Effector memory CD8-positive, alpha-beta T cell (primary cell): ENCODE results near the gene KLHL18.
"Not testable (repeated sequence)": the region's sequence is repeated elsewhere in the genome, so short reads cannot be mapped to it uniquely, and the experiment has no call there.

Experiments used
- ATAC-seq: fragments of 150-1000 bp; cut with Tn5 transposase; replicated peaks from 2 replicates; pipeline ENCODE4 v1.10.0; 2021; ENCODE audit warnings: mild to moderate bottlenecking, moderate library complexity
- DNase-seq, 3 experiments: peaks; one replicate each; pipeline ENCODE4 v3.0.0; 2021
- H3K27ac Mint-ChIP-seq, 2 donors: one replicate each; pipeline ENCODE4 v1.8.0; 2022; ENCODE audit warnings: mild to moderate bottlenecking in 2 of 2, mixed read lengths in 2 of 2, moderate library complexity in 2 of 2
- H3K27me3 Mint-ChIP-seq, 2 donors: one replicate each; pipeline ENCODE4 v1.8.0; 2022; ENCODE audit warnings: mixed read lengths in 2 of 2
- H3K36me3 Mint-ChIP-seq: one replicate; pipeline ENCODE4 v1.8.0; 2022; ENCODE audit warnings: mild to moderate bottlenecking, moderate library complexity, mixed read lengths; ENCODE audit not compliant: insufficient read depth
- H3K4me1 Mint-ChIP-seq, 2 donors: one replicate each; pipeline ENCODE4 v1.8.0; 2022; ENCODE audit warnings: low read depth in 2 of 2, mixed read lengths in 2 of 2
- H3K4me3 Mint-ChIP-seq, 2 donors: one replicate each; pipeline ENCODE4 v1.8.0; 2022; ENCODE audit warnings: mild to moderate bottlenecking in 2 of 2, mixed read lengths in 2 of 2, moderate library complexity in 2 of 2
- H3K9me3 Mint-ChIP-seq, 2 donors: one replicate each; pipeline ENCODE4 v1.8.0; 2022; ENCODE audit warnings: mixed read lengths in 2 of 2

The KLHL18 gene

DNA sequence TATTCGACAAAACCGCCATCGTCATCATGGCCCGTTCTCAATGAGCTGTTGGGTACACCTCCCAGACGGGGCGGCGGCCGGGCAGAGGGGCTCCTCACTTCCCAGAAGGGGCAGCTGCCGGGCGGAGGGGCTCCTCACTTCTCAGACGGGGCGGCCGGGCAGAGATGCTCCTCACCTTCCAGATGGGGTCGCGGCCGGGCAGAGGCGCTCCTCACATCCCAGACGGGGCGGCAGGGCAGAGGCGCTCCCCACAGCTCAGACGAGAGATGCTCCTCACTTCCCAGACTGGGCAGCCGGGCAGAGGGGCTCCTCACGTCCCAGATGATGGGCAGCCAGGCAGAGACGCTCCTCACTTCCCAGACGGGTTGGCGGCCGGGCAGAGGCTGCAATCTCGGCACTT lies 26.5 kb downstream of the KLHL18 start:
- not testable (repeated sequence) for H3K27me3 Mint-ChIP-seq, H3K9me3 Mint-ChIP-seq, H3K4me3 Mint-ChIP-seq, H3K27ac Mint-ChIP-seq, DNase-seq, ATAC-seq
- Mint-ChIP-seq H3K4me1 (peaks cover 12 to 23% of the 10 kb centered on the region in 2 donors), H3K36me3 (peaks cover 16% of the 10 kb centered on the region)

DNA sequence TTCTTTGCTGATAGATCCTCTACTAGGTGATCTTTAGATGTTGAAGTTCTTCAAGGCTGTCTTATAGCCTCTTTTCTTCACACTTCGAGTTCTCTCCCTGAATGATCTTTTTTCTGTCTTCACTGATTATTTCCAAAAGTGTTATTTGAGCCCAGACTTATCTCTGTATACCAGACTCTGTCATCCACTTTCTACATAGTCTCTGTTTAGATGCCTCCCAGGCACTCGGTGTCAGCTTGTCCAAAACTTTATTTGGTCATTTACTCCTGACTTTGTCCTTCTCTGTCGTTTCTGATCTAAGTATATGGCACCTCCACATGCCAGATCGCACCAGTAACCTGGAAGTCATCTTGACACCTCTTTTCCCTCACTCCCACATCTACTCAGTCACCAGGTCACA lies 27.6 kb downstream of the KLHL18 start:
- no peak for DNase-seq
- Mint-ChIP-seq H3K4me3 (no peak overlapping the region), H3K4me1 (peaks cover 13 to 31% of the 10 kb centered on the region in 2 donors), H3K36me3 (peaks cover 14% of the 10 kb centered on the region), H3K27ac (peak overlapping the region in 1 of 2 donors; percentile 3), H3K27me3 (no peaks in the 10 kb centered on the region), H3K9me3 (no peaks in the 10 kb centered on the region)
- no peak for ATAC-seq

DNA sequence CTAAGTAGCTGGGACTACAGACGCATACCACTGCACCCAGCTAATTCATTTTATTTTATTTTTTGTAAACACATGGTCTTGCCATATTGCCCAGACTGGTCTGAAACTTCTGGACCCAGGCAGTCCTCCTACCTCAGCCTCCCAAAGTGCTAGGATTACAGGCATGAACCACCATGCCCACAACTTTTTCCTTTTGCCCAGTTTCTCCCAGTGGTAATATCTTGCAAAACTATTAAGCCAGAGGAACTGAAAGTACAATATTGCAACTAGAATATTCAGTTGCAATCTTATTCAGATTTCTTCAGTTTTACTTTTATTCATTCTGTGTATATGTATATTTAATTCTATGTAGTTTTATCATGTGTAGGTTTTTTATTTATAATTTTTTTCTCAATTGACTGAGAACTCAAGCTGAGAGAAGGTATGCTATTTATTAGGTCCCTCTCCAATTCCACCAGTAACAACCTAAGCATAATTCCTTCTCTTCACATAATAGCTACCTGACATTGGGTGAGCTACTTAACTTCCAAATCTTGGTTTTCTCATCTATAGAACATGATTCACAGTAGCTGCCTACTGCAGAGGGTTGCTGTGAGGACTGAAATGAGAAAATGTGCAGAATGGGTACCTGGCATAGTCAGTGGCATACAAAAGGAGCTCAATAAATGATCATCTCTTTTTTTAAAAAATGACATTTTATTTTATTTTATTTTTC lies 30.8 kb downstream of the KLHL18 start:
- peaks cover 17% of the 10 kb centered on the region for H3K36me3 Mint-ChIP-seq

DNA sequence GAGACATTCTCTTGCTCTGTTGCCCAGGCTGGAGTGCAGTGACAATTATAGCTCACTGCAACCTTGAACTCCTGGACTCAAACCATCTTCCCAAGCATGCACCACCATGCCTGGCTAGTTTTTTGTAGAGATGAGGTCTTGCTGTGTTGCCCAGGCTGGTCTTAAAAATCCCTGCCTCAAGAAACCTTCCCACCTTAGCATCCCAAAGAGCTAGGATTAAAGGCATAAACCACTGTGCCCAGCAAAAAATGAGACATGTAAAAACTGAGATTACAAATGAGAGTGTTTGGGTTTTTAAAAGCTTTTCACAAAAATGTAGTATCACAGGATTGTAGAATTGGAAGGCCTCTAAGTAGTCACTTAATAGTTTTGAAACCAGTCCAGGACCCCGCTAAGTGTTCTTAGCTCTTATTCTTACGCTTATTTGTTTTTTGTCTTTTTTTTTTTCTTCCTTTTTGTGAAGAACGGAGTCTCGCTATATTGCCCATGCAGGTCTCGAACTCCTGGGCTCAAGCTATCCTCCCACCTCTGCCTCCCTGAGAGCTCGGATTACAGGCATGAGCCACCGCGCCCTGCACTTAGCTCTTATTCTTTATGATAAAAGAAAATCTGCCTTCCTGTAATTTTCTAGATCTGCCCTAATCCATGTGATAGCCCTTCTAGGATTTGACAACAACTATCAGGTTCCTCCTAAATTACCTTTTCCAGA lies 31.5 kb downstream of the KLHL18 start:
- DNase-seq (no peak), ATAC-seq (no peak)
- Mint-ChIP-seq H3K27ac (peak overlapping the region; percentile 41 to 90), H3K4me3 (no peak overlapping the region), H3K36me3 (peaks cover 17% of the 10 kb centered on the region), H3K9me3 (no peaks in the 10 kb centered on the region), H3K27me3 (no peaks in the 10 kb centered on the region), H3K4me1 (peaks cover 9 to 19% of the 10 kb centered on the region in 2 donors)

More for the DNA sequence above, 30.8 kb downstream of the KLHL18 start:
- DNase-seq, result no peak
- Mint-ChIP-seq H3K27ac (peak overlapping the region in 1 of 2 donors; percentile 41), H3K4me3 (no peak overlapping the region), H3K4me1 (peaks cover 9 to 19% of the 10 kb centered on the region in 2 donors), H3K9me3 (no peaks in the 10 kb centered on the region), H3K27me3 (no peaks in the 10 kb centered on the region)
- ATAC-seq, result no peak

DNA sequence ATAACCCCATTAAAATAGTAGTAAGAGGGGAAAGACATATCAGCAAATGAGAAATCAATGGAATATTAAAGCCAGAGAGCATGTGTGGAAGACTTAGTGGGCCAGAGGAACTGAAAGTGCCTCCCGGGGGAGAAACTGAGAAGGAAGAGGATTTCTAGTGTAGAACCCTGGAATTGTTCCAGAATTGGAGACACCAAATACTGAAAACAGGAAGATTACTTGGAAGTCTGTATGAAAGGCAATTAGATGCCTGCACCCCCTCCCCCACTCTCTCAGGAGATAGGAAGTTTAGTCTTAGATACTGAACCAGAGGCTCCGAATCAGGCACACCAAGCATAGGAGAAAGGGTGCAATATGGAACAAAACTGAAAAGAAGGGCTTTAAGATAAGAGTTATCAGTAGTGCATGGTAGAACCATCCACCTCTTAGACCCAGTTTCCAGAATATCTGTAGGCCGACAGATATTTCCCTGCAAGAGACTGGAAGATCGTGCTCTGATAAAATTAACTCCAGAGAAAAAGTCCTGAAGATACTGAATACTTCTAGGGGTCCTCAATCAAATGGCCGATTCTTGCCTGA lies 32.4 kb downstream of the KLHL18 start:
- no peaks in the 10 kb centered on the region for H3K9me3 Mint-ChIP-seq
- H3K4me3 Mint-ChIP-seq, result no peak overlapping the region
- DNase-seq, result no peak
- no peak for ATAC-seq
- peak overlapping the region in 1 of 2 donors; percentile 11 for H3K27ac Mint-ChIP-seq
- H3K4me1 Mint-ChIP-seq, result peaks cover 9 to 17% of the 10 kb centered on the region in 2 donors
- no peaks in the 10 kb centered on the region for H3K27me3 Mint-ChIP-seq
- peaks cover 17% of the 10 kb centered on the region for H3K36me3 Mint-ChIP-seq

DNA sequence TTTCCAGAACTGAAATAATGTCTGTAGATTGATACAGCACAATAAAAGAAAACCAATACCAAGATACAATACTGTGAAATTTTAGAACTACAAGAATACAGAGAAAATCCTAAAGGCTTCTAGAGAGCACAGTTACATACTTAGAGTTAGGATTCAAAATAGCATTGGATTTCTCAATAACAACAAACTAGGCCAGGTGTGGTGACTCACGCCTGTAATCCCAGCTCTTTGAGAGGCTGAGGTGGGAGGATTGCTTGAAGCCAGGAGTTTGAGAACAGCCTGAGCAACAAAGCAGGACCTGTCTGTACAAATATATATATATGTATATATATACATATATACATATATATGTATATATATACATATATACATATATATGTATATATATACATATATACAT lies 33.4 kb downstream of the KLHL18 start:
- not testable (repeated sequence) for H3K27me3 Mint-ChIP-seq, DNase-seq, H3K9me3 Mint-ChIP-seq, ATAC-seq, H3K4me3 Mint-ChIP-seq, H3K27ac Mint-ChIP-seq
- Mint-ChIP-seq H3K4me1 (peaks cover 5 to 10% of the 10 kb centered on the region in 2 donors), H3K36me3 (peaks cover 20% of the 10 kb centered on the region)

DNA sequence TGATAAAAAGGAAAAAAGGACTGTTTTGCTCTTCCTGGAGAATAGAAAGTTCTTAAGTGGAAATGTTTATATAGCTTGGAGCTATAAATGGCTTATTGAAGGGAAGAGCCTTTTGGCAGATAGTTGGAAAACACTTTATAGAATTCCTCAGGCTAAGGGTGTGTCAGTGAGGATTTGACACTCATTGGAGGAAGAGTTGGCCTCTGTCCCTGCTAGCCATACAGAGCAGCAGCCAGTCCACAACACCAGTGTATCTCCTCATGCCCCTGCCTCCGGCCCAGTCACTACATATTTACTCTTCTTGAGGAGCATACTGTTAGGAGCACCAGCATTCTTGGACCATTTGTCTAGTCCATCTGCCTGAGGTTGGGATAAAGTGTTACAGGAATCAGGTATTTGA lies 36.2 kb downstream of the KLHL18 start:
- Mint-ChIP-seq H3K27me3 (no peaks in the 10 kb centered on the region), H3K9me3 (no peaks in the 10 kb centered on the region), H3K4me3 (no peak overlapping the region), H3K36me3 (peaks cover 36% of the 10 kb centered on the region), H3K4me1 (peaks cover 5 to 8% of the 10 kb centered on the region in 2 donors), H3K27ac (peak overlapping the region; percentile 62 to 75)
- no peak for DNase-seq
- ATAC-seq, result no peak

DNA sequence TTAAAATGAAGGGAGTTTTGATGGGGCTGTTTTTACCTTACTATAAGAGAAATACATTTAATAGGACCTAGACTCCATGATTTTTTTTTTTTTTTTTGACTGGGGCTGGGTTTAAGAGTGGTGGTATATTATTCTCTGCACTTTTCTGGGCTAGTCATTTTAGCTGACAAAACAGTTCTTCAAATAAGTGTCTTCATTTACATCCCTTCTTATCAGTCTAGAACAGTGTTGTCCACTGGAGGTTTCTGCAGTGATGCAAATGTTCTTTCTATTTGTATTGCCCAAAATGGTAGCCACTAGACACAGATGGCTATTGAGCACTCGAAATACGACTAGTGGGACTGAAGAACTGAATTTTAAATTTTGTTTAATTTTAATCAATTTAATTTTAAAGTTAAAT lies 37.2 kb downstream of the KLHL18 start:
- Mint-ChIP-seq H3K36me3 (peaks cover 40% of the 10 kb centered on the region), H3K4me1 (peaks cover 1 to 2% of the 10 kb centered on the region in 2 donors), H3K4me3 (no peak overlapping the region), H3K27ac (peak overlapping the region in 1 of 2 donors; percentile 11), H3K27me3 (no peaks in the 10 kb centered on the region), H3K9me3 (no peaks in the 10 kb centered on the region)
- DNase-seq, result no peak
- ATAC-seq, result no peak

DNA sequence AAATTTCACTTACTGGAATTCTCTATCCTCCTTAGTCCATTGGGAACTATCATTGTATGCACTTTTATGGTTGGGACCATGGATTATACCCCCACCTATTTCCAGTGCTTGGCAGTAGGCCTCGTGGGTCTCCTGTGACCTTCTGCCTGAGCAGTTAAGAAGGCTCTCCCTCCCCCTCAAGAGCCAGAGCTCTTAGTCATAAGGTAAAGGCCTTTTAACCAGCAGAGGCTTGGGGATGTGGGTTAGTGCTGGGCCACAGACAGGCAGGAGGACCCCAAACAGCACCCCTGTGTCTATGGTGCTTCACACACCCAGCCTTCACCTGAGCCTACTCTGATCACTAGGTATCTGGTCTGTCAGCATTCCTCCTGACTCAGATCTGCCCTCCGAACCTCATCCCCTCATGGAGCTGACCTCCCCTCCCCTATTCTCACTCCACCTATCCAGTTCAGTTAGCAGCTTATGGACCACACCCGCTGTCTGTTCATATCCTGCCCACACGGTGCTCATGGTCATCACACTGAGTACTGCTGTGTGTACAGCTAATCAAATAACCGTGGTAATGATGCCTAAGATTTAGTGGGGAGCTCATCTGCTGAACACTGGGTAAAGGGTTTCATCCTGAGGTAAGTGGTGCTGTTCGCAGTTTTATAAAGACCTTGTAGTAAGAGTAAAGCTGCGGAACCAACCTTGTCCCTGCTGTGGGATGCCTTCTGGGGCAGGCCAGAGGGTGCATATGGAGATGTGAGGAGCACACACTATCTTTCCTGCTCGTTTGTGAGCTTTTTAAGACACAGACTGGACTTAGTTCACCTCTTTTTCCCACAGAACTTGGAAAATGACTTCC lies 40.9 kb downstream of the KLHL18 start:
- ATAC-seq, result no peak
- H3K27ac Mint-ChIP-seq, result peak overlapping the region; percentile 52 to 69
- DNase-seq, result no peak

DNA sequence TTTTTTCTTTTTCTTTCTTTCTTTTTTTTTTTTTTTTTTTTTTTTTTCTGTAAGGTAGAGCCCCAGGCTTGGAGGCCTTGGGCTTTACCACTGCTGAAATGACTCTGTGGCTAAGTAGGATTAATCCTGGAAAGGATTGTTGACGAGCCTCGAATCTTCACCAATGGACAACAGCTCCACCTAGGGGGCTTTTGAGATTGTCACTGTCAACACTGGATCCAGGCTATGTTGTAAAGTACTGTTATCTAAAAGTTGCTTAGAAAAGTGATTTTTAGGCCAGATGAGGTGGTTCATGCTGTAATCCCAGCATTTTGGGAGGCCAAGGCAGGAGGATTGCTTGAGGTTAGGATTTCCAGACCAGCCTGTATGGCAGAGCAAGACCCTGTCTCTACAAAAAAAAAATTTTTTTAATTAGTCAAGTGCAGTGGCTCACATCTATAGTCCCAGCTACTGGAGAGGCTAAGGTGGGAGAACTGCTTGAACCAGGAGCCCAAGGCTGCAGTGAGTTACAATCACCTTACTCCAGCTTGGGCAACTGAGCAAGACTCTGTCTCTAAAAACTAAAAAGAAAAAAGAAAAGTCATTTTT lies 41.6 kb downstream of the KLHL18 start:
- DNase-seq, result peak; percentile 31 to 43 (median 33)

More for the DNA sequence above, 40.9 kb downstream of the KLHL18 start:
- H3K27me3 Mint-ChIP-seq, result no peaks in the 10 kb centered on the region
- H3K4me1 Mint-ChIP-seq, result no peaks in the 10 kb centered on the region
- H3K9me3 Mint-ChIP-seq, result no peaks in the 10 kb centered on the region
- peaks cover 54% of the 10 kb centered on the region for H3K36me3 Mint-ChIP-seq
- no peak overlapping the region for H3K4me3 Mint-ChIP-seq

DNA sequence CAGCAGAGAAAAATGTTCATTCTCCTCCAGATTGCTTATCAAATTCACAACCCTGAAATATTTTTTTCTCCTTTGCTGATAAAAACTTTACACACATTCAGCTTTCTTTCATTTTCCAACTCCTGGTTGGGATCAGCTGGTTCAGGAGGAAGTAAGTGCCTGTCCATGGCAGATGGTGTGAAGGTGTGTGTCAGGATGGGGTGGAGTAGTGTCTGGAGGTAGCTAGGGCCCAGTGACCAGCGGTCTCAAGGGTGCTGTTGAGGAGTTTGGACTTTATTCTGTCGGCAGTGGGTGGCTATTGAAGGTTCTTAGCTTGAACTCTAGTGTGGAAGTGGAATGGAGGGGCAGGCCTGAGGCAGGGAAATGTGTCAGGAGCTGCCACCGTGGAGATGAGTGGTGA lies 51.2 kb downstream of the KLHL18 start:
- peaks cover 73% of the 10 kb centered on the region for H3K36me3 Mint-ChIP-seq
- H3K27ac Mint-ChIP-seq, result peak overlapping the region; percentile 31 to 49
- no peak overlapping the region for H3K4me3 Mint-ChIP-seq
- peaks cover 0 to 4% of the 10 kb centered on the region in 2 donors for H3K4me1 Mint-ChIP-seq
- DNase-seq, result no peak
- no peak for ATAC-seq
- H3K27me3 Mint-ChIP-seq, result no peaks in the 10 kb centered on the region
- H3K9me3 Mint-ChIP-seq, result no peaks in the 10 kb centered on the region

More for the DNA sequence above, 41.6 kb downstream of the KLHL18 start:
- H3K4me1 Mint-ChIP-seq, result no peaks in the 10 kb centered on the region
- no peak overlapping the region for H3K27ac Mint-ChIP-seq
- peaks cover 61% of the 10 kb centered on the region for H3K36me3 Mint-ChIP-seq
- peak; percentile 56 for ATAC-seq
- no peak overlapping the region for H3K4me3 Mint-ChIP-seq
- H3K27me3 Mint-ChIP-seq, result no peaks in the 10 kb centered on the region
- no peaks in the 10 kb centered on the region for H3K9me3 Mint-ChIP-seq

DNA sequence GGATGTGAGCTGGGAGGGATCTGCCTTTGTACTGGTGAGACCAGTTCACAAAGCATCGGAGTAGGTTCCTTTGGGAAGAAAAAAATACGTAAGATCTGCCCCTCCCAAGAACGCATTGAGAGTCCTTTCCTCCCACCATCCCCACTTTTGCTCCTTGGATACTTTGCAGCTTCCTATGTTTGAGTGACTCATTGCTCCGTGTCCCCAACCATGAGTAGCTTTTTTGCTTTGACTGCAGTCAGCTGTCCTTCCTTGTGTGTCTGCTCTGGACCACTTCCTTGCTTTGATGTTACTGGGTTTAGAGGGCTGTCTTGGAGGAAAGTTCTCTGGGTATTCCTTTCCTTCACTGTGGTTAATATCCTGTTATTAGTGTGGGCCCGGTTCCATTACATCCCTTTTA lies 54.9 kb downstream of the KLHL18 start:
- no peaks in the 10 kb centered on the region for H3K9me3 Mint-ChIP-seq
- H3K27me3 Mint-ChIP-seq, result no peaks in the 10 kb centered on the region
- no peak overlapping the region for H3K4me3 Mint-ChIP-seq
- H3K27ac Mint-ChIP-seq, result peak overlapping the region in 1 of 2 donors; percentile 1
- no peaks in the 10 kb centered on the region for H3K4me1 Mint-ChIP-seq
- DNase-seq (no peak), ATAC-seq (no peak)
- peaks cover 47% of the 10 kb centered on the region for H3K36me3 Mint-ChIP-seq

DNA sequence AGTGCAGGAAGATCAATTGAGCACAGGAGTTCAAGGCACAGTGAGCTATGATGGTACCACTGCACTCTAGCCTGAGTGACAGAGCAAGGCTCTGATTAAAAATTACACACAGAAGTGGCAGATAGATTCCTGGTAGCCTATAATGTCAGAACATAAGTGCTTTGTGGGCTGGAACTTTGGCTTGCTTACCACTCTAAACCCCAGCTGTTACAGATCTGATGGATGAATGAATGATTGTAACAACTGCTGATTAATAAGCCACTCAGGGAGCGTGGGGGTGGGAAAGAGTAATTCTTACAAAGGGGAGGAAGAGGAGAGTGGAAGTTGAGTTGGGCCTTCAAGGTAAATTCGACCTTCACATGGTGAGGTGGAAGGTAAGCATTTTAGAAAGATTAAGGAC lies 57.2 kb downstream of the KLHL18 start:
- no peak overlapping the region for H3K4me3 Mint-ChIP-seq
- no peaks in the 10 kb centered on the region for H3K9me3 Mint-ChIP-seq
- DNase-seq (no peak), ATAC-seq (no peak)
- H3K36me3 Mint-ChIP-seq, result peaks cover 35% of the 10 kb centered on the region
- no peaks in the 10 kb centered on the region for H3K4me1 Mint-ChIP-seq
- H3K27ac Mint-ChIP-seq, result peak overlapping the region; percentile 1 to 22
- H3K27me3 Mint-ChIP-seq, result no peaks in the 10 kb centered on the region
